K562 treated with DMSO at 1 percent for 48 hours (cell line): ENCODE results near the gene GHR. TPM values are rescaled to one million over a fixed set of nuclear protein-coding genes. Genes with fewer than 3 reads are reported as not detected.

ENCODE experiments used
- total RNA-seq: library from RNA; unstranded; fragments of 300-600 nt; gene quantifications from 2 replicates; pipeline ENCODE4 v1.2.3, GENCODE V29; 2022; ENCODE audit warnings: low replicate concordance; ENCODE audit errors: extremely low read depth

The GHR gene
- not detected in 2 replicates for total RNA-seq

DNA sequence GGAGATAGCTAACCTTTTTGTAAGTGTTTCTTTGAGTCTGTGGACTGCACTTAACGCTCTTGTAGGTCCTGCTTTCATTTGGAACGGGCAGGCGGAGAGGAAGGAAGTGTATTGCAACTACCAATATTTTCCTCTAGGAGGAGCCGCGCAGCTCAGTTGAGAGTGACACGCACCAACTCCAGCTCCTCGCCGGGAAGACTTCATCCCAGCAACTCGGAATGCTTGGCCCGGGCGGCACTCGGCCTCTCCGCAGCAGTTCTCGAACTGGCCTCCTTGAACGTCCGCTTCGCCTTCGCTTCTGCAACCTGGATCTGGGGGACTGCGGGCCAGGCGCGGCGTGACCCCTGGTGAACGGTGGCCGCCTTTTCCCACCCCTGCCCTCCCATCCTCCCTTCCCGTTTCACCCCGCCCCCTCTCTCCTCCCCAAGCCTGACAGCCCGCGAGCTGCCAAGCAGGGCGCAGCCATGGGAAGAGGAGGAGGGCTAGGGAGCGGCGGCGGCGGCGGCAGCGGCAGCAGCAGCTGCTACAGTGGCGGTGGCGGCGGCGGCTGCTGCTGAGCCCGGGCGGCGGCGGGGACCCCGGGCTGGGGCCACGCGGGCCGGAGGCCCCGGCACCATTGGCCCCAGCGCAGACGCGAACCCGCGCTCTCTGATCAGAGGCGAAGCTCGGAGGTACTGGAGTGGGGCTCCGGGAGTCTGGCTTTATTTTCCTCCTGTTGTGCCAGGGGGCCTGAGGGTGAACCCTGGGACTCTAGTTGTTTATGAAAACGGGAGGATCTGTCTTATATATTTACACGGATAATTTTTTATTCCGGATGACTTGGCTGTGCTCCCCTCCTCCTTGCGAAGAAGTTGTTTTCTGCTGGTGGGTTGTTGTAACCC, at the start of gene GHR:
Gene GHR, plus strand, starts transcription at position 155 of the 881 bp plus-strand sequence. CDS start 142,436 bp downstream, outside the sequence.

DNA sequence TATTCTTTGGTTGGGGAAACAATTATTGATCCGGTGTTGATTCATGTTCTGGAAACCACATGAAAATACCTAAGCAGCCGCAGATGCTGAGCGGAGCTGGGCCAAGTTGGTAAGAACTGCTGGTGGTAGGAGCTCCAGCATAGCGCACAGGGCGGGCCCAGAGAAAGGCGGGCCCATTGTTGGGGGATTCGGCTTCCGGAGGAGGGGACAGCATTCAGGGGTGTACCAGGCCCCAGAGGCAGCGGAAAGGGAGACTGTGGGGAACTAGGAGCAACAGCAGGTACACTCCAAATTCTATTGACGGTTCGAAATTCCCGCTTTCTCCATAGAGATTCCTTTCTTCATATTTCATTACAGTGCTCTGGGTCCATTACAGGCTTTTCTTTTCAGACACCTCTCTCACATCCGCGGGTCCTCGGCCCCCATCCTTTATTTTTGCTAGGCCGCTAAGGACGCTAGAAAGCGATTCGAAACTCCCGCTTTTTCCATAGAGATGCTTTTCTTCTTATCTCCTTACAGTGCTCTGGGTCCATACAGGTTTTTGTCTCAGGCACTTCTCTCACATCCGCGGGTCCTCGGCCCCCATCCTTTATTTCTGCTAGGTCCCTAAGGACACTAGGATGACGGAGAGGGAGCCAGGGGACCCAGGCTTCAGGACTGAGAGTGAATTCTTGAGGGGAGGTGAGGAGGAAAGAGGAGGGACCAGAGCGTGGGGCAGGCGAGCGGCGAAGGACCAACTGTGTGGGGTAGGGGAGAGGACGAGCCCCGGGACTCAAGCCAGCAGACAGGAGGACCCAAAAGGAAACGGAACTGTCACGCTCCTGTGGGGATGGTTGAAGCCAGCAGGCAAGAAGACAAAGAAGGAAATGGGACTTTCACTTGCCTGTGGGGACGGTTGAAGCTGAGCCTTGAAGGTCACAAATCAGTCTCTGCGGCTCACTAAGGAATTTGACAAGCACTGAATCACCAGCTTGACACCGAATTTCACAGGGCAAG, 333.7 kb downstream of the GHR start, which contains the start of gene CCDC152:
Gene CCDC152, plus strand, starts transcription at position 213 of the 996 bp plus-strand sequence. CDS start 2,304 bp downstream, outside the sequence.

